OCI-LY7 (cell line): ENCODE measurements around the gene TRMT61A.

Experiments used
- CTCF ChIP-seq: fragments of 200-600 bp; sonication (generic); conservative IDR thresholded peaks from 2 replicates; pipeline ENCODE4 v1.5.1; 2014; ENCODE audit warnings: mild to moderate bottlenecking, antibody characterized with exemption, low read length, moderate library complexity, mixed read lengths
- EZH2phosphoT487 ChIP-seq: fragments of 200-600 bp; sonication (generic); IDR thresholded peaks from 2 replicates; pipeline ENCODE4 v1.6.1; 2018; ENCODE audit warnings: low read depth, borderline replicate concordance, mild to moderate bottlenecking, mixed run types, antibody characterized with exemption, low read length, moderate library complexity, mixed read lengths

- TF ChIP-seq CTCF (no peak), EZH2phosphoT487 (no peak)
Observed at GRCh38 chr14:103552846-103553210, 23.8 kb downstream of the TRMT61A start.
